Stomach (tissue), 4 donors: ENCODE measurements around the gene STAT5B.

Source experiments
- CTCF ChIP-seq, 7 experiments: fragments of 450-650 bp in 4 of 7; fragments of 200-600 bp in 3 of 7; sonication (generic) in 3 of 7; IDR thresholded peaks; one replicate each; pipeline ENCODE4 v1.5.1; 2016 to 2019; ENCODE audit warnings: antibody characterized with exemption in 7 of 7, control low read depth in 2 of 7, mild to moderate bottlenecking in 1 of 7
- POLR2A ChIP-seq, 4 donors: fragments of 450-650 bp; IDR thresholded peaks; one replicate each; pipeline ENCODE4 v1.6.1; 2016; ENCODE audit warnings: antibody characterized with exemption in 4 of 4, control low read depth in 2 of 4, mild to moderate bottlenecking in 1 of 4, moderate library complexity in 1 of 4

GRCh38 chr17:42155614-42156045 lies 120.6 kb downstream of the STAT5B start:
- no peak for TF ChIP-seq POLR2A (IDR thresholded peaks at IDR 0.05)
- no peak for TF ChIP-seq CTCF (IDR thresholded peaks at IDR 0.05)
